Superior temporal gyrus (tissue), 1 donor: ENCODE data around the gene SH3BGRL3.

Experiments
- DNase-seq: peaks from one replicate; pipeline ENCODE4 v3.0.0-alpha.2; 2016; ENCODE audit errors: extremely low spot score

SH3BGRL3 gene

GRCh38 chr1:26277719-26278118 is 2.2 kb upstream of the SH3BGRL3 start:
- DNase-seq: no peak

- no peak for DNase-seq
Measured at GRCh38 chr1:26278303-26278702, 1.6 kb upstream of the SH3BGRL3 start.

- no peak for DNase-seq
Measured at GRCh38 chr1:26278724-26279455, 996 bp upstream of the SH3BGRL3 start.

GRCh38 chr1:26280333-26281042 is 602 bp downstream of the SH3BGRL3 start:
- DNase-seq: no peak

GRCh38 chr1:26281091-26281958 is 1.4 kb downstream of the SH3BGRL3 start:
- no peak for DNase-seq

GRCh38 chr1:26281971-26282370 is 2.1 kb downstream of the SH3BGRL3 start:
- no peak for DNase-seq

- no peak for DNase-seq
Measured at GRCh38 chr1:26282401-26282918, 2.6 kb downstream of the SH3BGRL3 start.

- no peak for DNase-seq
Measured at GRCh38 chr1:26283279-26283853, 3.5 kb downstream of the SH3BGRL3 start.

- DNase-seq: no peak
Measured at GRCh38 chr1:26283871-26284596, 4.1 kb downstream of the SH3BGRL3 start.

- peak; percentile 38 for DNase-seq
Measured at GRCh38 chr1:26284597-26285347, 4.9 kb downstream of the SH3BGRL3 start.

GRCh38 chr1:26285366-26286063 is 5.6 kb downstream of the SH3BGRL3 start:
- DNase-seq: no peak

- no peak for DNase-seq
Measured at GRCh38 chr1:26286064-26286416, 6.2 kb downstream of the SH3BGRL3 start.

- no peak for DNase-seq
Measured at GRCh38 chr1:26287033-26287711, 7.3 kb downstream of the SH3BGRL3 start.

GRCh38 chr1:26287811-26288210 is 7.9 kb downstream of the SH3BGRL3 start:
- DNase-seq: no peak

GRCh38 chr1:26288311-26288941 is 8.5 kb downstream of the SH3BGRL3 start:
- DNase-seq: peak; percentile 18

GRCh38 chr1:26289158-26290059 is 9.5 kb downstream of the SH3BGRL3 start:
- DNase-seq: peak; percentile 44

- no peak for DNase-seq
Measured at GRCh38 chr1:26290122-26290881, 10.4 kb downstream of the SH3BGRL3 start.
